ENCODE data around the gene VAV2.
"Not testable (repeated sequence)": the region's sequence is repeated elsewhere in the genome, so short reads cannot be mapped to it uniquely, and the experiment has no call there.

Gene VAV2

GRCh38 chr9:133761641-133762248 lies 230.4 kb downstream of the VAV2 start:
- DNase-seq = no peak

- no peak for DNase-seq
These were observed 231.3 kb downstream of the VAV2 start for GRCh38 chr9:133760713-133761290.

GRCh38 chr9:133759946-133760345 lies 232.2 kb downstream of the VAV2 start:
- no peak for DNase-seq

GRCh38 chr9:133759146-133759900 lies 232.8 kb downstream of the VAV2 start:
- DNase-seq = no peak

GRCh38 chr9:133758228-133758627 lies 233.9 kb downstream of the VAV2 start:
- DNase-seq = no peak

- no peak for DNase-seq
These were observed 237.4 kb downstream of the VAV2 start for GRCh38 chr9:133754688-133755227.

GRCh38 chr9:133754187-133754586 lies 237.9 kb downstream of the VAV2 start:
- DNase-seq = no peak

GRCh38 chr9:133752739-133753446 lies 239.2 kb downstream of the VAV2 start:
- no peak for DNase-seq

GRCh38 chr9:133750982-133751649 lies 241.0 kb downstream of the VAV2 start:
- DNase-seq = no peak

GRCh38 chr9:133747309-133747708 lies 244.8 kb downstream of the VAV2 start:
- no peak for DNase-seq

- DNase-seq = not testable (repeated sequence)
These were observed 247.6 kb downstream of the VAV2 start for GRCh38 chr9:133744528-133744927.

GRCh38 chr9:133742849-133743444 lies 249.2 kb downstream of the VAV2 start:
- DNase-seq = peak; percentile 80

- DNase-seq = no peak
These were observed 249.9 kb downstream of the VAV2 start for GRCh38 chr9:133742251-133742650.

GRCh38 chr9:133741716-133742115 lies 250.4 kb downstream of the VAV2 start:
- DNase-seq = no peak

GRCh38 chr9:133740911-133741310 lies 251.2 kb downstream of the VAV2 start:
- DNase-seq = no peak

GRCh38 chr9:133739408-133740280 lies 252.5 kb downstream of the VAV2 start:
- no peak for DNase-seq

- no peak for DNase-seq
These were observed 253.4 kb downstream of the VAV2 start for GRCh38 chr9:133738640-133739225.

GRCh38 chr9:133737774-133738639 lies 254.1 kb downstream of the VAV2 start, which contains the start of gene SARDH:
TSS of gene SARDH (minus strand) at chr9:133738352. CDS start at chr9:133734173, 4,179 bp downstream.
- peak; percentile 54 for DNase-seq

GRCh38 chr9:133737071-133737773 lies 254.9 kb downstream of the VAV2 start:
- no peak for DNase-seq
